Gastrocnemius medialis (tissue), 4 donors: ENCODE results near the gene SND1. TPM values are rescaled to one million over a fixed set of nuclear protein-coding genes. Genes with fewer than 3 reads are reported as not detected.

Source experiments
- ATAC-seq, 2 donors: fragments of 150-250 bp; one replicate each; pipeline ENCODE4 v1.9.1; 2016
- DNase-seq, 2 donors: peaks; one replicate each; pipeline ENCODE4 v3.0.0-alpha.2; 2019
- H3K27ac ChIP-seq, 4 donors: fragments of 200-600 bp; sonication (generic); 1 replicate in 1 of 4; 2 replicates in 3 of 4; pipeline ENCODE4 v1.5.1; 2016 to 2018; ENCODE audit warnings: mild to moderate bottlenecking in 2 of 4, moderate library complexity in 1 of 4
- H3K27me3 ChIP-seq, 3 donors: fragments of 200-600 bp; sonication (generic) in 2 of 3; 1 replicate in 1 of 3; 2 replicates in 2 of 3; pipeline versions ENCODE4 v1.5.1 to v1.6.0; 2016 to 2019; ENCODE audit warnings: mild to moderate bottlenecking in 1 of 3, moderate library complexity in 1 of 3
- H3K36me3 ChIP-seq, 2 donors: fragments of 200-600 bp; sonication (generic) in 1 of 2; one replicate each; pipeline ENCODE4 v1.5.1; 2017 to 2018
- H3K4me1 ChIP-seq, 2 donors: fragments of 200-600 bp; sonication (generic) in 1 of 2; one replicate each; pipeline ENCODE4 v1.5.1; 2016 to 2017; ENCODE audit warnings: mild to moderate bottlenecking in 2 of 2
- H3K4me3 ChIP-seq, 4 donors: fragments of 200-600 bp; sonication (generic) in 3 of 4; 1 replicate in 1 of 4; 2 replicates in 3 of 4; pipeline ENCODE4 v1.5.1; 2016 to 2019; ENCODE audit warnings: mild to moderate bottlenecking in 2 of 4
- H3K9me3 ChIP-seq, 3 donors: fragments of 200-600 bp; sonication (generic) in 2 of 3; 1 replicate in 1 of 3; 2 replicates in 2 of 3; pipeline ENCODE4 v1.5.1; 2016 to 2019
- CTCF ChIP-seq, 5 experiments: fragments of 450-650 bp in 3 of 5; fragments of 200-600 bp in 2 of 5; sonication (generic) in 2 of 5; IDR thresholded peaks in 4 of 5; conservative IDR thresholded peaks in 1 of 5; 1 replicate in 4 of 5; 2 replicates in 1 of 5; pipeline ENCODE4 v1.5.1; 2016 to 2019; ENCODE audit warnings: antibody characterized with exemption in 5 of 5, mild to moderate bottlenecking in 3 of 5, moderate library complexity in 3 of 5
- POLR2A ChIP-seq, 2 donors: fragments of 450-650 bp; IDR thresholded peaks; one replicate each; pipeline ENCODE4 v1.6.1; 2017; ENCODE audit warnings: antibody characterized with exemption in 2 of 2, mild to moderate bottlenecking in 2 of 2, moderate library complexity in 2 of 2
- in situ Hi-C, 4 donors: fragments of 200-750 bp; cut with MboI; loops; one replicate each; pipeline versions ENCODE4 v1.15.0 to v1.8.0; 2017; ENCODE audit warnings: low sequenced_read_pairs in 4 of 4
- intact Hi-C: fragments of 100-400 bp; cut with DNase I; formaldehyde crosslinking; loops from one replicate; pipeline ENCODE4 v1.15.1; 2023; ENCODE audit warnings: low total_unique reads
- total RNA-seq, 4 donors: library from RNA; depleted of rRNA; stranded (reverse); fragments of >200 nt; gene quantifications; one replicate each; pipeline versions ENCODE4 v1.1.0 to v1.2.3, GENCODE V29; 2016

The SND1 gene
- total RNA-seq, 4 donors from 2014 or later = 30.4 to 73.0 (median 50.3) TPM

GRCh38 chr7:127794136-127794535 lies 142.1 kb downstream of the SND1 start:
- Histone ChIP-seq H3K27me3 (no peaks in the 10 kb centered on the region), H3K4me1 (peaks cover 15 to 16% of the 10 kb centered on the region in 2 donors), H3K36me3 (no peaks in the 10 kb centered on the region), H3K4me3 (no peak overlapping the region), H3K9me3 (no peaks in the 10 kb centered on the region), H3K27ac (no peak overlapping the region)
- ATAC-seq = no peak
- intact Hi-C loops (no loop called here), in situ Hi-C loops (no loop called here)
- TF ChIP-seq POLR2A (IDR thresholded peaks at IDR 0.05) = no peak
- TF ChIP-seq CTCF (IDR thresholded peaks at IDR 0.05 in 4 of 5, conservative IDR thresholded peaks at IDR 0.05 in 1 of 5) = no peak
- no peak for DNase-seq

GRCh38 chr7:127794551-127794950 lies 142.6 kb downstream of the SND1 start:
- intact Hi-C loops = no loop called here
- no peak for TF ChIP-seq CTCF (IDR thresholded peaks at IDR 0.05 in 4 of 5, conservative IDR thresholded peaks at IDR 0.05 in 1 of 5)
- TF ChIP-seq POLR2A (IDR thresholded peaks at IDR 0.05) = no peak
- Histone ChIP-seq H3K36me3 (no peaks in the 10 kb centered on the region), H3K27ac (no peak overlapping the region), H3K9me3 (no peaks in the 10 kb centered on the region), H3K4me1 (peaks cover 20 to 21% of the 10 kb centered on the region in 2 donors), H3K4me3 (no peak overlapping the region), H3K27me3 (no peaks in the 10 kb centered on the region)
- DNase-seq (no peak), ATAC-seq (no peak)
- in situ Hi-C loops = no loop called here

GRCh38 chr7:127798023-127798422 lies 146.0 kb downstream of the SND1 start:
- in situ Hi-C loops = no loop called here
- peaks cover 27 to 33% of the 10 kb centered on the region in 2 donors for H3K4me1 ChIP-seq

GRCh38 chr7:127798769-127799372 lies 146.9 kb downstream of the SND1 start:
- Histone ChIP-seq H3K4me3 (no peak overlapping the region), H3K4me1 (peaks cover 27 to 33% of the 10 kb centered on the region in 2 donors), H3K27ac (no peak overlapping the region), H3K27me3 (no peaks in the 10 kb centered on the region), H3K36me3 (no peaks in the 10 kb centered on the region), H3K9me3 (no peaks in the 10 kb centered on the region)
- no peak for DNase-seq
- peak; percentile 33 to 51 for ATAC-seq
- in situ Hi-C loops (no loop called here), intact Hi-C loops (no loop called here)
- TF ChIP-seq POLR2A (IDR thresholded peaks at IDR 0.05) (no peak), CTCF (IDR thresholded peaks at IDR 0.05 in 4 of 5, conservative IDR thresholded peaks at IDR 0.05 in 1 of 5) (no peak)

More at GRCh38 chr7:127798023-127798422, 146.0 kb downstream of the SND1 start:
- intact Hi-C loops = no loop called here
- no peaks in the 10 kb centered on the region for H3K27me3 ChIP-seq
- no peaks in the 10 kb centered on the region for H3K36me3 ChIP-seq
- no peak for TF ChIP-seq CTCF (IDR thresholded peaks at IDR 0.05 in 4 of 5, conservative IDR thresholded peaks at IDR 0.05 in 1 of 5)
- TF ChIP-seq POLR2A (IDR thresholded peaks at IDR 0.05) = no peak
- DNase-seq (peak; percentile 6 to 19), ATAC-seq (peak in 1 of 2 donors; percentile 55)
- no peaks in the 10 kb centered on the region for H3K9me3 ChIP-seq
- no peak overlapping the region for H3K27ac ChIP-seq
- H3K4me3 ChIP-seq = no peak overlapping the region
